Urinary bladder (tissue), 4 donors: Measurements from ENCODE around the gene KIF3C. TPM values are rescaled to one million over a fixed set of nuclear protein-coding genes. Genes with fewer than 3 reads are reported as not detected.

ENCODE experiments used
- DNase-seq: peaks from one replicate; pipeline ENCODE4 v3.0.0-alpha.2; 2015; ENCODE audit errors: extremely low spot score
- H3K27ac ChIP-seq: one replicate; pipeline ENCODE4 v1.5.1; 2013; ENCODE audit warnings: low read depth, mild to moderate bottlenecking, moderate library complexity
- H3K36me3 ChIP-seq: one replicate; pipeline ENCODE4 v1.6.1; 2013; ENCODE audit warnings: mild to moderate bottlenecking, moderate library complexity; ENCODE audit not compliant: insufficient read depth
- H3K4me1 ChIP-seq: one replicate; pipeline ENCODE4 v1.6.1; 2013; ENCODE audit warnings: mild to moderate bottlenecking, moderate library complexity; ENCODE audit not compliant: insufficient read depth
- H3K4me3 ChIP-seq: one replicate; pipeline ENCODE4 v1.5.1; 2013; ENCODE audit warnings: low read depth, low read length
- WGBS: extraction: QIAGEN DNeasy Blood & Tissue Kit; methylation state at CpG from one replicate; pipeline ENCODE4 v1.1.7; 2013; 5-methylcytosine and 5-hydroxymethylcytosine counted together
- polyA plus RNA-seq: library from polyadenylated mRNA; stranded (reverse); fragments of 200-250 nt; gene quantifications from one replicate; pipeline ENCODE4 v1.2.3, GENCODE V29; 2013
- small RNA-seq: library from RNA; depleted of rRNA; stranded (forward); fragments of <200 nt; gene quantifications from one replicate; pipeline ENCODE3, GENCODE V24; 2014
- total RNA-seq: library from RNA; depleted of rRNA; stranded (reverse); fragments of >200 nt; gene quantifications from one replicate; pipeline ENCODE4 v1.2.3, GENCODE V29; 2014
- donor health status: healthy with polysubstance abuse.
- donor health status: healthy.

The KIF3C gene
- total and polyA plus RNA-seq, 2 donors, result 5.4 to 6.9 TPM

GRCh38 chr2:25878361-25879132 is 103.8 kb downstream of the KIF3C start, which contains the start of gene ASXL2:
ASXL2 (minus strand) TSS chr2:25878487; CDS start chr2:25878222, 265 bp downstream.
- Histone ChIP-seq H3K36me3 (no peaks in the 10 kb centered on the region), H3K4me1 (no peaks in the 10 kb centered on the region), H3K27ac (peak within 1 kb of the TSS; percentile 75), H3K4me3 (peak within 1 kb of the TSS; percentile 62)
- WGBS, result under 1% methylated on average over 56 of the region's 56 CpGs
- DNase-seq, result peak; percentile 87

DNA sequence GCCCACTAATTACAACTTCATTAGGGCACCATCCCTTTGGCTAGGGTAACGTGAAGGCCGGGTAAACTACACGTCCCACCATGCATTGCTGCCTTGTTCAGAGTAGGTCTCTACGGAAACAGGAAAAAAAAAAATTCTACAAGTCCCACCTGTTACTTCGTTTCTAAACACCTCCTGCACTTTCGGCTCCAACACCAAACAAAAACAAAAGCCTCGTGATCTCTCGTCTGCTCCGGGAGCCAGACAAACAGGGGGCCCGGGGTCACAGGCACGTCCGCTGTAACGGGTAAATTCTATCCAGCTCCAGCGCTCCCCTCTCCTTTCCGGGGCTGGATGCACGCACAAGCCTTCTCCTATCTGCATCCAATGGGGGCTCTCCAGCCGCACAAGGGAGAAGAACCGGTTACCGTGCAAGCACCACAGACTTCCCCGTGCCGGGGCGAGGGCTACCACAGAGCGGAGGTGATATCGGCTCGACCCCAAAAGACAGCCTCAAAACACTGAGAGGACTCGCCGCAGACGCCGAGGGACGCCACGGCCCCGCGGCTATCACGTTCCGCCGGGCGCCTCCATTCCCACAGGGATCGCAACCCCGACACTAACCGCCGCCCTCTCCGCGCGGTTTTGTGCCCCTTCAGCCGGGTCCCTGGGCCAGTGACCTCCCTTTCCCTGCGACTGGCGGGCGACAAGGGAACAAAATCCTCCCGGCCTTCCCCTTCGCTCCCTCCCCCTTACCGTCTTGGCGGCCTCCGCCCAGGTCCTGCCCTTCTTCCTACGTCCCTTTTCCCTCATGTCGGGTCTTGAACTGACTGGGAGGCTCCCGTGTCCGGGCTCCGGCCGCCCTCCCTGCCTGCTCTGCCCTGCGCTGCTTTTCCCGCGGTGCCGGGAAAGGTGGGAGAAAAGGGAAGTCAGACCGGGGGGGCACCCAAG is 104.6 kb downstream of the KIF3C start:
- Histone ChIP-seq H3K4me1 (no peaks in the 10 kb centered on the region), H3K27ac (peak overlapping the region; percentile 55), H3K36me3 (no peaks in the 10 kb centered on the region), H3K4me3 (peak overlapping the region; percentile 62)
- under 1% methylated on average over 64 of the region's 64 CpGs for WGBS
- peak; percentile 57 for DNase-seq

Small RNAs within 50 kb of the gene (small RNA-seq; reads per million reads assigned to genes)
- gene NDUFB4P4, result not detected
- not detected for gene UQCRHP2

Other genes with a start within 250 kb of the KIF3C start
- gene ASXL2, start 104.0 kb downstream of the KIF3C start, total RNA-seq, result 13.2 TPM
- gene ASXL2, start 104.0 kb downstream of the KIF3C start, polyA plus RNA-seq, result 8.6 TPM
- 106 TPM for gene RAB10, start 51.6 kb upstream of the KIF3C start, total RNA-seq
- gene RAB10, start 51.6 kb upstream of the KIF3C start, polyA plus RNA-seq, result 80.0 TPM
- gene GAREM2, start 190.6 kb upstream of the KIF3C start, total RNA-seq, result 2.0 TPM
- gene GAREM2, start 190.6 kb upstream of the KIF3C start, polyA plus RNA-seq, result 4.0 TPM